GF-D8 (cell line): Measurements from ENCODE around the gene ZDHHC15.
"Not testable (repeated sequence)": the region's sequence is repeated elsewhere in the genome, so short reads cannot be mapped to it uniquely, and the experiment has no call there.

Source experiments
- DNase-seq: peaks from one replicate; lab custom pipeline; 2025; lab: John Stamatoyannopoulos, UW

ZDHHC15 gene

DNA sequence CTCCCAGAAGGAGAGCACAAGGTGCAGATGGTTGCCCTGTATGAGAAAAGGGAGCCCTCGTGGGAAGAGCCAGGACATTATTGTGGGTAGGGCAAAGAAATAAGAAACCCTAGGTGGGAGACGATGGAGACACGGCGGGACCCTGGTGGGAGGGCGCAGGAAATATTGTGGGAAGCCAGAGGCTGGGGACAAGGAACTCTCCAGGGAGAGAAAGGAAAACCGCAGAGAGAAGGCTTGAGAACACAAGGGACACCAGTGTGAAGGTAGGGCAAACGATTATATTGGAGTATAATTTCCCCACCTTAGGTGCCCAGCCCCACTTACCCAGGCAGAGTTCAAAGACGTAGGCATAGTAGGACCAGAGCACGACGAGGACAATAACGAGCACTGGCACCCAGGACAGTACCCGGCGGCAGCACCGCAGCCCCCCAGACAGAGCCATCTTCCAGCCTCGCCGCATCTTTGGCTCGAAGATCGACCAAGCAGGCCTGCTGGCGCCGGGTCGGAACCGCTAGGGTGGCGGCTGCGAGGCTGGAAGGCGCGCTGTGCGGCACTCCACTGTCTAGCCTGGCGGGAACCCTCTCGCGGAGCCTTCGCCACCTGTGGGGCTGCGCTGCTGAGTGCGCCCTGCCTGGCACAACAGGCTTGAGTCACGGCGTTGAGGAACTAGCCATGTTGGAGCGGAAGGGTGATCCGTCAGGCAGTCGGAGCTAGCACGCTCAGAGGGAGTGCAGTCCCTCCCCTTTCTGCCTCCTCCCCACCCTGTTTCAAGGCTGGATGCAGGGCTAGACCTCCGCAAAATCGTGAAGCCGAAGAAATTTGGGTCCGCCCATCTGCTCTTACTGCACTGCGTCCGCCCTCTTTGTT is at the start of gene ZDHHC15:
TSS of gene ZDHHC15 (minus strand) at position 473 of the 867 bp plus-strand sequence. CDS start at position 460, 13 bp downstream.
- no peak for DNase-seq

GRCh38 chrX:75560544-75560943 is 37.7 kb upstream of the ZDHHC15 start:
- not testable (repeated sequence) for DNase-seq

- peak; percentile 68 for DNase-seq
Measured at GRCh38 chrX:75547783-75548182, 24.9 kb upstream of the ZDHHC15 start.

DNA sequence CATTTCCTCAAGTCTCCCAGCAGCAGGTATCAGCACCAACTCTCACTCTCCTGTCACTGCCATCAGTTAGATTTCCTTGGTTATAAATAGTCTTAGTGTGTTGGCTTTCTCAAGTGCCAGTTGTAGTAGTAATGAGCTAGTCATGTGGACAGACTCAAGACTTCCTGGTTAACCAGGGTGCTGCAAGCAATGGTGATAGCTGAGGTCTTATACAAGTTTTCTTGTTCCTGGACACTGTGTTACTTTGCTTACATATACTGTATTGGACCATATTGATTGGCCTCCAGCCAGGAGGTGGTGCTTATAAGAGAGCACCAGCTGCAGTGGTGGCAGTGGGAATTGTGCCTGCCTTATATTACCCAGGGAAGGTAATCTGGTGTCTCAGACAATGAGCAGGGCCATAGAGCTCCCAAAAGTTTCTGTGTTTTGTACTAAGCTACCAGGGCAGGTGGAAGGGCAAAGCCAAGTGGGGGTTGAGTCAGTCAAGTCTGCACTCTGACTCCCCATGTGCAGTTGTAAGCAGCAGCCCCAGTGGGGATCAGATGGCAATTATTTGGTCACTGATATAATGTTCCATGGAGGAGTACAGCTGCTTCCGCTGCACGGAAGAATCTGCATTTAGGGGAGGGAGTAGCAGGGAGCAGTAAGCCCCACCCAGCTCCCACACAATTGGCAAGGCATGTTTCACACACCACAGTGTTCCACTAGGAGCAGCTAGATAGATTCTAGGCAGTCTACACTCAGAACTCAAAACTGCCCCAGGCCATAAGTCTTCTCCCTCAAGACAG is 24.1 kb upstream of the ZDHHC15 start:
- no peak for DNase-seq

DNA sequence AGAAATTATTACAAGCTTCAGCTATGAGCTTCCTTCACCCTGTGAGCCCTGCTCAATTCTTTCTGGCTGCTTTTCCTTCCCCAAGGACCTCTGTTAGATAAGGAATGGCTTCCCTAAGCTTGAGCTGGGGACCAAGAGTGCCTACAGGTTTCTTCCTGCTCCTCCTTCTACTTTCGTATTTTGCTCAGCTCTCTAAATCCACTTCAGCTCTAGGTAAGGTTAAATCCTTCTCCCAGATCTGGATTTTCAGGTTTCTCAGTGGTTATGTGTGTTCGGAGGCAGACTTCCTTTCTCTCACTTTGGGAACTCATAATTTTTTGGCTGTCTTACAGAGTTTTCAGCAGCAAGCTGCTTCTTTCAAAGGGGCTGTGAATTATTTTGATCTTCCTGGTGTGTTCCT is 21.9 kb upstream of the ZDHHC15 start:
- DNase-seq, result no peak

GRCh38 chrX:75483933-75484332 is 38.9 kb downstream of the ZDHHC15 start:
- no peak for DNase-seq

DNA sequence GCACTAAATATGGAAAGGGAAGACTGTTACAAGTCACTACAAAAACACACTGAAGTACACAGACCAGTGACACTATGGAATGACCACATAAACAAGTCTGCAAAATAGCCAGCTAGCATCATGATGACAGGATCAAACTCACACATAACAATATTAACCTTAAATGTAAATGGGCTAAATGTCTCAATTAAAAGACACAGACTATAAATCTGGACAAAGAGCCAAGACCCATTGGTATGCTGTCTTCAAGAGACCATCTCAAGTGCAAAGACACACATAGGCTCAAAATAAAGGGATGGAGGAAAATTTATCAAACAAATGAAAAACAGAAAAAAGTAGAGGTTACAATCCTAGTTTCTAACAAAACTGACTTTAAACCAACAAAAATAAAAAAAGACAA is 61.1 kb downstream of the ZDHHC15 start:
- not testable (repeated sequence) for DNase-seq

GRCh38 chrX:75421688-75422230 is 101.1 kb downstream of the ZDHHC15 start:
- no peak for DNase-seq

GRCh38 chrX:75407153-75407552 is 115.7 kb downstream of the ZDHHC15 start:
- not testable (repeated sequence) for DNase-seq

- no peak for DNase-seq
Measured at GRCh38 chrX:75390470-75390869, 132.4 kb downstream of the ZDHHC15 start.

GRCh38 chrX:75369721-75370120 is 153.1 kb downstream of the ZDHHC15 start:
- DNase-seq, result no peak

DNA sequence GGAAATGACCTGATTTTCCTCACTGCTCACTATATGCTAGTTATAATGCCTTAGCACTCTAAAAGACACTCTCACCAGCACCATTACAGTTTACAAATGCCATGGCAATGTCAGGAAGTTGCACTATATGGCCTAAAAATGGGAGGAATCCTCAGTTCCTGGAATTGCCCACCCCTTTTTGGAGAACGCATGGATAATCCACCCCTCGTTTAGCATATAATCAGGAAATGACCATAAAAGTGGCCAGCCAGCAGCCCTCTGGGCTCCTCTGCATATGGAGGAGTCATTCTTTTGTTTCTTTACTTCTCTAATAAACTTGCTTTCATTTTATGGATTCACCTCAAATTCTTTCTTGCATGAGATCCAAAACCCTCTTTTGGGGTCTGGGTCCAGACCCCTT is 156.0 kb downstream of the ZDHHC15 start:
- no peak for DNase-seq

GRCh38 chrX:75365243-75365975 is 157.4 kb downstream of the ZDHHC15 start:
- no peak for DNase-seq

GRCh38 chrX:75361788-75362187 is 161.0 kb downstream of the ZDHHC15 start:
- no peak for DNase-seq

DNA sequence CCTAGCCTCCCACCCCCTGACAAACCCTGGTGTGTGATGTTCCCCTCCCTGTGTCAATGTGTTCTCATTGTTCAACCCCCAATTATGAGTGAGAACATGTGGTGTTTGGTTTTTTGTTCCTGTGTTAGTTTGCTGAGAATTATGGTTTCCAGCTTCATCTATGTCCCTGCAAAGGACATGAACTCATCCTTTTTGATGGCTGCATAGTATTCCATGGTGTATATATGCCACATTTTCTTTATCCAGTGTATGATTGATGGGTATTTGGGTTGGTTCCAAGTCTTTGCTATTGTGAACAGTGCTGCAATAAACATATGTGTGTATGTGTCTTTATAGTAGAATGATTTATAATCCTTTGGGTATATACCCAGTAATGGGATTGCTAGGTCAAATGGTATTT is 174.2 kb downstream of the ZDHHC15 start:
- DNase-seq, result not testable (repeated sequence)

- DNase-seq, result no peak
Measured at GRCh38 chrX:75337525-75337924, 185.3 kb downstream of the ZDHHC15 start.

GRCh38 chrX:75335127-75335458 is 187.7 kb downstream of the ZDHHC15 start:
- DNase-seq, result no peak

DNA sequence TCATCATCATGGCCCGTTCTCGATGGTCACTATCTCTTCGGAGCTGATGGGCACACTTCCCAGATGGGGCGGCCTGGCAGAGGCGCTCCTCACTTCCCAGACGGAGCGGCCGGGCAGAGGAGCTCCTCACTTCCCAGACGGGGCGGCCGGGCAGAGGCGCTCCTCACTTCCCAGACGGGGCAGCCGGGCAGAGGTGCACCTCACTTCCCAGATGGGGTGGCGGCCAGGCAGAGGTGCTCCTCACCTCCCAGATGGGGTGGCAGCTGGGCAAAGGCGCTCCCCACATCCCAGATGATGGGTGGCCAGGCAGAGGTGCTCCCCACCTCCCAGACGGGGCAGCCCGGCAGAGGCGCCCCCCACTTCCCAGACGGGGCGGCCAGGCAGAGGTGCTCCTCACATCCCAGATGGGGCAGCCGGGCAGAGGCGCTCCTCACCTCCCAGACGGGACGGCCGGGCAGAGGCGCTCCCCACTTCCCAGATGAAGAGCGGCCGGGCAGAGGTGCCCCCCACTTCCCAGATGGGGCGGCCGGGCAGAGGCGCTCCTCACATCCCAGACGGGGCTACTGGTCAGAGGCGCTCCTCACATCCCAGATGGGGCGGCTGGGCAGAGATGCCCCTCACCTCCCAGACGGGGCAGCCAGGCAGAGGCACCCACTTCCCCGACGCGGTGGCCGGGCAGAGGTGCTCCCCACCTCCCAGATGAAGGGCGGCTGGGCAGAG is 188.3 kb downstream of the ZDHHC15 start:
- not testable (repeated sequence) for DNase-seq

GRCh38 chrX:75327607-75328006 is 195.2 kb downstream of the ZDHHC15 start:
- no peak for DNase-seq
